GM23338 (cell line): ENCODE data around the gene ABHD12. TPM values are rescaled to one million over a fixed set of nuclear protein-coding genes. Genes with fewer than 3 reads are reported as not detected.

Experiments used
- ATAC-seq: fragments of 200-7000 bp; cut with Tn5 transposase; 3 replicates; pipeline ENCODE4 v1.9.1; 2020
- DNase-seq: peaks from one replicate; pipeline ENCODE4 v3.0.0-alpha.2; 2015; ENCODE audit warnings: low spot score
- H2AFZ ChIP-seq: fragments of 200-600 bp; sonication (generic); 2 replicates; pipeline ENCODE4 v1.8.0; 2016; ENCODE audit warnings: antibody characterized with exemption, mild to moderate bottlenecking, moderate library complexity
- H3F3A ChIP-seq: fragments of 200-600 bp; sonication (generic); replicated peaks from 2 replicates; pipeline ENCODE4 v1.8.0; 2017; ENCODE audit warnings: antibody characterized with exemption, mixed run types, low read depth
- H3K27ac ChIP-seq: fragments of 200-600 bp; sonication (generic); 2 replicates; pipeline ENCODE4 v1.6.1; 2016; ENCODE audit warnings: low read depth
- H3K27me3 ChIP-seq: fragments of 200-600 bp; sonication (generic); 2 replicates; pipeline ENCODE4 v1.8.0; 2016; ENCODE audit warnings: mild to moderate bottlenecking, mixed run types, moderate library complexity; ENCODE audit not compliant: insufficient read depth
- H3K36me3 ChIP-seq: fragments of 200-600 bp; sonication (generic); 2 replicates; pipeline ENCODE4 v1.8.0; 2016; ENCODE audit warnings: mild to moderate bottlenecking; ENCODE audit not compliant: insufficient read depth
- H3K4me1 ChIP-seq: fragments of 200-600 bp; sonication (generic); 2 replicates; pipeline ENCODE4 v1.8.0; 2016; ENCODE audit warnings: mild to moderate bottlenecking, moderate library complexity; ENCODE audit not compliant: insufficient read depth
- H3K4me2 ChIP-seq: fragments of 200-600 bp; sonication (generic); 2 replicates; pipeline ENCODE4 v1.7.1; 2017; ENCODE audit warnings: mixed run types
- H3K4me3 ChIP-seq: fragments of 200-600 bp; sonication (generic); 2 replicates; pipeline ENCODE4 v1.6.1; 2016; ENCODE audit warnings: mixed run types
- H3K79me2 ChIP-seq: fragments of 200-600 bp; sonication (generic); replicated peaks from 2 replicates; pipeline ENCODE4 v1.8.0; 2017; ENCODE audit warnings: mild to moderate bottlenecking; ENCODE audit not compliant: insufficient read depth
- H3K9me2 ChIP-seq: fragments of 200-600 bp; sonication (generic); 2 replicates; pipeline ENCODE4 v1.8.0; 2017; ENCODE audit not compliant: insufficient read depth
- H4K20me1 ChIP-seq: fragments of 200-600 bp; sonication (generic); replicated peaks from 2 replicates; pipeline ENCODE4 v1.8.0; 2017; ENCODE audit warnings: mild to moderate bottlenecking; ENCODE audit not compliant: insufficient read depth
- H3K27ac Mint-ChIP-seq: 2 replicates; pipeline ENCODE4 v1.8.0; 2020; ENCODE audit warnings: inconsistent platforms, mild to moderate bottlenecking, moderate library complexity, mixed read lengths
- H3K27me3 Mint-ChIP-seq: 3 replicates; pipeline ENCODE4 v1.8.0; 2022; ENCODE audit warnings: low read depth, mild to moderate bottlenecking, moderate library complexity, mixed read lengths, inconsistent platforms; ENCODE audit not compliant: insufficient read depth, poor library complexity
- H3K36me3 Mint-ChIP-seq: 3 replicates; pipeline ENCODE4 v1.8.0; 2021; ENCODE audit warnings: low read depth, mild to moderate bottlenecking, inconsistent platforms, moderate library complexity, mixed read lengths
- H3K4me1 Mint-ChIP-seq: 3 replicates; pipeline ENCODE4 v1.8.0; 2020; ENCODE audit warnings: mild to moderate bottlenecking, inconsistent platforms, mixed read lengths
- H3K4me3 Mint-ChIP-seq: 3 replicates; pipeline ENCODE4 v1.8.0; 2021; ENCODE audit warnings: moderate library complexity, mild to moderate bottlenecking, inconsistent platforms, mixed read lengths
- H3K9me3 Mint-ChIP-seq: 3 replicates; pipeline ENCODE4 v1.8.0; 2020; ENCODE audit warnings: moderate library complexity, mild to moderate bottlenecking, inconsistent platforms, mixed read lengths
- CREB1 ChIP-seq: fragments of 250-450 bp; sonication (Bioruptor Pico); IDR thresholded peaks from 2 replicates; pipeline ENCODE4 v1.5.0; 2020; ENCODE audit warnings: low read depth, mild to moderate bottlenecking, moderate library complexity
- CTCF ChIP-seq, 2 experiments: fragments of 200-600 bp in 1 of 2; sonication (generic) in 1 of 2; conservative IDR thresholded peaks; 2 replicates each; pipeline versions ENCODE4 v1.5.1 to v1.6.1; 2016 to 2017; ENCODE audit warnings: antibody characterized with exemption in 2 of 2, low read depth in 2 of 2, mild to moderate bottlenecking in 2 of 2, moderate library complexity in 1 of 2
- ETS1 ChIP-seq: IDR thresholded peaks from 2 replicates; pipeline ENCODE4 v1.6.1; 2016; ENCODE audit warnings: antibody characterized with exemption
- EZH2phosphoT487 ChIP-seq: fragments of 200-600 bp; sonication (generic); IDR thresholded peaks from one replicate; pipeline ENCODE4 v1.8.1; 2018; ENCODE audit warnings: antibody characterized with exemption; ENCODE audit not compliant: unreplicated experiment
- JUNB ChIP-seq: IDR thresholded peaks from one replicate; pipeline ENCODE4 v1.6.1; 2016; ENCODE audit warnings: antibody characterized with exemption; ENCODE audit not compliant: unreplicated experiment
- REST ChIP-seq: IDR thresholded peaks from one replicate; pipeline ENCODE4 v1.6.1; 2018; ENCODE audit warnings: antibody characterized with exemption; ENCODE audit not compliant: unreplicated experiment
- STAT1 ChIP-seq: IDR thresholded peaks from one replicate; pipeline ENCODE4 v1.6.1; 2016; ENCODE audit warnings: antibody characterized with exemption; ENCODE audit not compliant: unreplicated experiment
- ZNF462 ChIP-seq: fragments of 250-450 bp; sonication (Bioruptor Pico); IDR thresholded peaks from 2 replicates; pipeline ENCODE4 v1.5.0; 2020; ENCODE audit warnings: mild to moderate bottlenecking, moderate library complexity
- polyA plus RNA-seq: library from polyadenylated mRNA; unstranded; fragments of >200 nt; fragmentation: Nextera tagmentation; extraction: Ambion mirVana; gene quantifications from 2 replicates; pipeline ENCODE4 v1.2.1, GENCODE V29; 2016
- total RNA-seq: library from RNA; depleted of rRNA; stranded (reverse); fragments of >200 nt; shearing (Covaris generic); gene quantifications from 2 replicates; pipeline ENCODE4 v1.2.3, GENCODE V29; 2014

ABHD12 gene
- total and polyA plus RNA-seq, 2 experiments from 2014 or later: 40.2 to 57.8 TPM

GRCh38 chr20:25353353-25353746 lies 37.3 kb downstream of the ABHD12 start:
- ATAC-seq (peak; percentile 11; the same call in 2 of the 3 replicates), DNase-seq (no peak)
- H3K4me3 ChIP-seq: no peak overlapping the region
- H3K4me1 Mint-ChIP-seq: peaks cover 66% of the 10 kb centered on the region
- peaks cover 81% of the 10 kb centered on the region for H3K79me2 ChIP-seq
- no peaks in the 10 kb centered on the region; the same call in 2 of the 3 replicates for H3K9me3 Mint-ChIP-seq
- peaks cover 7% of the 10 kb centered on the region for H3K27me3 Mint-ChIP-seq
- no peaks in the 10 kb centered on the region for H4K20me1 ChIP-seq
- no peaks in the 10 kb centered on the region for H3K9me2 ChIP-seq
- no peak overlapping the region for H3K4me3 Mint-ChIP-seq
- H3K36me3 Mint-ChIP-seq: peaks cover 11% of the 10 kb centered on the region
- H3K27ac ChIP-seq: peak overlapping the region; percentile 98; the same call in 1 of the 2 replicates
- peaks cover 10% of the 10 kb centered on the region for H3F3A ChIP-seq
- TF ChIP-seq CREB1 (CRISPR knock-in tag) (no peak), JUNB (no peak), EZH2phosphoT487 (no peak), ZNF462 (CRISPR knock-in tag) (no peak), STAT1 (no peak)
- H3K27me3 ChIP-seq: no peaks in the 10 kb centered on the region
- peak overlapping the region; percentile 86 for H3K27ac Mint-ChIP-seq
- peaks cover 63% of the 10 kb centered on the region for H3K4me1 ChIP-seq
- peak overlapping the region; percentile 27 for H3K4me2 ChIP-seq
- no peaks in the 10 kb centered on the region for H3K36me3 ChIP-seq
- no peak overlapping the region for H2AFZ ChIP-seq

GRCh38 chr20:25352746-25353145 lies 37.9 kb downstream of the ABHD12 start:
- Histone ChIP-seq H4K20me1 (no peaks in the 10 kb centered on the region), H3K79me2 (peaks cover 82% of the 10 kb centered on the region), H3K9me2 (no peaks in the 10 kb centered on the region), H3K27me3 (no peaks in the 10 kb centered on the region), H3K4me2 (0 out of 2 replicates have a peak overlapping the region, but pooled peaks have one; percentile 27), H2AFZ (no peak overlapping the region), H3K4me1 (peaks cover 57% of the 10 kb centered on the region), H3K36me3 (no peaks in the 10 kb centered on the region), H3K27ac (0 out of 2 replicates have a peak overlapping the region, but pooled peaks have one; percentile 34), H3F3A (peaks cover 10% of the 10 kb centered on the region), H3K4me3 (no peak overlapping the region)
- DNase-seq (no peak), ATAC-seq (no peak)
- peaks cover 14% of the 10 kb centered on the region for H3K36me3 Mint-ChIP-seq
- H3K4me1 Mint-ChIP-seq: peaks cover 60% of the 10 kb centered on the region
- H3K9me3 Mint-ChIP-seq: no peaks in the 10 kb centered on the region; the same call in 2 of the 3 replicates
- peak overlapping the region; percentile 47 for H3K27ac Mint-ChIP-seq
- H3K4me3 Mint-ChIP-seq: no peak overlapping the region
- H3K27me3 Mint-ChIP-seq: peaks cover 7% of the 10 kb centered on the region
- TF ChIP-seq CTCF (conservative IDR thresholded peaks at IDR 0.05; ENCODE audit: low read depth in 2 of 2) (no peak), JUNB (no peak), ETS1 (no peak), CREB1 (CRISPR knock-in tag) (no peak), EZH2phosphoT487 (no peak), STAT1 (no peak), REST (no peak)
